Smooth muscle cell (in vitro differentiated cells): ENCODE measurements around the gene ZFP64. TPM values are rescaled to one million over a fixed set of nuclear protein-coding genes. Genes with fewer than 3 reads are reported as not detected.

Source experiments
- DNase-seq: peaks from one replicate; lab custom pipeline; 2025; ENCODE audit not compliant: unreplicated experiment; lab: John Stamatoyannopoulos, UW
- H2AFZ ChIP-seq: fragments of 200-600 bp; sonication (generic); 2 replicates; pipeline ENCODE4 v1.6.0; 2016; ENCODE audit warnings: antibody characterized with exemption, low read depth, mild to moderate bottlenecking
- H3F3A ChIP-seq: fragments of 200-600 bp; sonication (generic); 2 replicates; pipeline ENCODE4 v1.6.0; 2017; ENCODE audit warnings: antibody characterized with exemption, low read depth
- H3K27ac ChIP-seq: fragments of 200-600 bp; sonication (generic); 2 replicates; pipeline ENCODE4 v1.5.1; 2016; ENCODE audit warnings: low read depth, mild to moderate bottlenecking
- H3K27me3 ChIP-seq: fragments of 200-600 bp; sonication (generic); 2 replicates; pipeline ENCODE4 v1.6.1; 2016; ENCODE audit warnings: low read depth, mild to moderate bottlenecking
- H3K36me3 ChIP-seq: fragments of 200-600 bp; sonication (generic); 2 replicates; pipeline ENCODE4 v1.5.1; 2016; ENCODE audit warnings: low read depth
- H3K4me1 ChIP-seq: fragments of 200-600 bp; sonication (generic); 2 replicates; pipeline ENCODE4 v1.5.1; 2016; ENCODE audit warnings: low read depth
- H3K4me2 ChIP-seq: fragments of 200-600 bp; sonication (generic); 2 replicates; pipeline ENCODE4 v1.6.0; 2016; ENCODE audit warnings: mild to moderate bottlenecking
- H3K4me3 ChIP-seq: fragments of 200-600 bp; sonication (generic); 2 replicates; pipeline ENCODE4 v1.5.1; 2016; ENCODE audit warnings: mild to moderate bottlenecking
- H3K79me2 ChIP-seq: fragments of 200-600 bp; sonication (generic); 2 replicates; pipeline ENCODE4 v1.6.0; 2016; ENCODE audit warnings: low read depth, mild to moderate bottlenecking
- H3K9ac ChIP-seq: fragments of 200-600 bp; sonication (generic); 2 replicates; pipeline ENCODE4 v1.6.0; 2016; ENCODE audit warnings: low read depth
- H3K9me3 ChIP-seq: fragments of 200-600 bp; sonication (generic); replicated peaks from 2 replicates; pipeline ENCODE4 v1.5.1; 2016; ENCODE audit warnings: low read depth
- H4K20me1 ChIP-seq: fragments of 200-600 bp; sonication (generic); 2 replicates; pipeline ENCODE4 v1.6.0; 2016; ENCODE audit warnings: low read depth
- CTCF ChIP-seq: fragments of 200-600 bp; sonication (generic); IDR thresholded peaks from 2 replicates; pipeline ENCODE4 v1.5.1; 2017; ENCODE audit warnings: borderline replicate concordance, mild to moderate bottlenecking, antibody characterized with exemption; ENCODE audit not compliant: insufficient read depth, poor library complexity, severe bottlenecking
- WGBS: methylation state at CpG from one replicate; pipeline ENCODE4 v1.1.7; 2016; ENCODE audit warnings: low lambda C conversion rate; 5-methylcytosine and 5-hydroxymethylcytosine counted together
- polyA plus RNA-seq: library from polyadenylated mRNA; unstranded; fragments of >200 nt; fragmentation: Nextera tagmentation; extraction: Ambion mirVana; gene quantifications from 2 replicates; pipeline ENCODE4 v1.2.1, GENCODE V29; 2016
- total RNA-seq: library from RNA; depleted of rRNA; stranded (reverse); fragments of >200 nt; gene quantifications from 2 replicates; pipeline ENCODE4 v1.2.3, GENCODE V29; 2014

Gene ZFP64
- total and polyA plus RNA-seq, 2 experiments from 2014 or later, result 8.6 to 19.8 TPM

DNA sequence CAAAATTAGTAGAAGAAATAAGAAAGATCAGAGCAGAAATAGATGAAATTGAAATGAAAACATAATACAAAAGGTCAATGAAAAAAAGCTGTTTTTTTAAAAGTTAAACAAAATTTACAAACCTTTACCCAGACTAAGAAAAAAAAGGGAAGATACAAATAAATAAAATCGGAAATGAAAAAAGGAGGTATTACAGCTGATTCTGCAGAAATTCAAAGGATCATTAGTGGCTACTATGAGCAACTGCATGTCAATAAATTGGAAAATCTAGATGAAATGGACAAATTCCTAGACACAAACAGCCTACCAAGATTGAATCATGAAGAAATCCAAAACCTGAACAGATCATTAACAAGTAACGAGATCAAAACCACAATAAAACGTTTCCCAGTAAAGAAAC is 59.2 kb downstream of the ZFP64 start:
- H4K20me1 ChIP-seq, result no peaks in the 10 kb centered on the region
- H3K27ac ChIP-seq, result no peak overlapping the region
- no peaks in the 10 kb centered on the region for H3K79me2 ChIP-seq
- H3K9ac ChIP-seq, result no peak overlapping the region
- no peaks in the 10 kb centered on the region for H3F3A ChIP-seq
- no peak for DNase-seq
- H2AFZ ChIP-seq, result no peak overlapping the region
- no peaks in the 10 kb centered on the region for H3K36me3 ChIP-seq
- H3K4me1 ChIP-seq, result no peaks in the 10 kb centered on the region
- no peak for TF ChIP-seq CTCF
- WGBS, result 95% methylated on average over 3 of the region's 3 CpGs
- H3K9me3 ChIP-seq, result peaks cover 8% of the 10 kb centered on the region
- H3K4me2 ChIP-seq, result no peak overlapping the region
- no peak overlapping the region for H3K4me3 ChIP-seq
- no peaks in the 10 kb centered on the region for H3K27me3 ChIP-seq

DNA sequence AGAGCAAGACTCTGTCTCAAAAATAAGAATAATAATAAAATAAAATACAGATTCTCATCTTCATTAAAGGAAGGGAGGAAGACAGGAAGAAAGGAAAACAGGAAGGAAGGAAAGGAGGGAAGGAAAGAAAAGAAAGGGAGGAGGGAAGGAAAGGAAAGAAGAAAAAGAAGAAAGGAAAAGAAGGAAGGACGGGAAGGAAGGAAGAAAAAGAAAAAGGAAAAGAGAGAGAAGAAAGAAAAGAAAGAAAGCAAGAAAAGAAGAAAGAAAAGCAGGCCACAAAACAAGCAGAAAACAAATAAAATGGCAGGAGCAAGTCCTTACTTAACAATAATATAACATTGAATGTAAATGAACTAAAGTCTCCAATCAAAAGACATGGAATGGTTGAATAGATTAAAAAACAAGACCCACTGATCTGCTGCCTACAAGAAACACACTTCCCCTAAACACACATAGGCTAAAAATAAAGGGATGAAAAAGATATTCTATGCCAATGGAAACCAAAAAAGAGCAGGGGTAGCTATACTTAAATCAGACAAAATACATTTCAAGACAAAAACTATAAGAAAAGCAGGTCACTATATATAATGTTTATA is 60.4 kb downstream of the ZFP64 start:
- no peak for DNase-seq
- Histone ChIP-seq H3K4me2 (no peak overlapping the region), H2AFZ (no peak overlapping the region), H3K9ac (no peak overlapping the region), H3K79me2 (no peaks in the 10 kb centered on the region), H3K27me3 (no peaks in the 10 kb centered on the region), H4K20me1 (no peaks in the 10 kb centered on the region), H3K9me3 (peaks cover 8% of the 10 kb centered on the region), H3K4me3 (no peak overlapping the region), H3F3A (no peaks in the 10 kb centered on the region), H3K36me3 (no peaks in the 10 kb centered on the region), H3K27ac (no peak overlapping the region), H3K4me1 (no peaks in the 10 kb centered on the region)
- 82% methylated on average over 1 of the region's 1 CpG for WGBS
- no peak for TF ChIP-seq CTCF

DNA sequence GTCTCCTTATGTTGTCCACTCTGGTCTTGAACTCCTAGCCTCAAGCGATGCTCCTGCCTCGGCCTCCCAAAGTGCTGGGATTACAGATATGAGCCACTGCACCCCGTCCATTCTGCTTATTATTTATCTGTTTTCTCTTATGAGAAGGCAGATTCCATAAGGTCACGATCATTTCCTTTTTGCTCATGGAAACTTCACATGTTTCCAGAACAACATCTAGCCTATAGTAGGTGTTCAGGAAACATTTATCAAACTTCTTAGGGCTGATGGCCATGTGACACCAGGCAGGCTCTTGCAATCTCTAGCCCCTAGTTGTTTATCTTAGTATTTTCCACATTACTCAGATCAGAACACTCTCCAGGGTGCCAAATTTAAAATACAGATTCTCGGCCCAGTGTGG is 61.2 kb downstream of the ZFP64 start:
- H3K36me3 ChIP-seq, result no peaks in the 10 kb centered on the region
- WGBS, result 93% methylated on average over 5 of the region's 5 CpGs
- DNase-seq, result no peak
- H3K4me3 ChIP-seq, result no peak overlapping the region
- TF ChIP-seq CTCF, result no peak
- H3K9ac ChIP-seq, result no peak overlapping the region
- no peaks in the 10 kb centered on the region for H3K4me1 ChIP-seq
- no peaks in the 10 kb centered on the region for H3K27me3 ChIP-seq
- no peak overlapping the region for H3K4me2 ChIP-seq
- no peaks in the 10 kb centered on the region for H4K20me1 ChIP-seq
- peaks cover 8% of the 10 kb centered on the region for H3K9me3 ChIP-seq
- H3F3A ChIP-seq, result no peaks in the 10 kb centered on the region
- no peaks in the 10 kb centered on the region for H3K79me2 ChIP-seq
- no peak overlapping the region for H3K27ac ChIP-seq
- no peak overlapping the region for H2AFZ ChIP-seq

- no peaks in the 10 kb centered on the region for H3K27me3 ChIP-seq
- H3K27ac ChIP-seq, result no peak overlapping the region
- no peaks in the 10 kb centered on the region for H4K20me1 ChIP-seq
- no peaks in the 10 kb centered on the region for H3F3A ChIP-seq
- no peak for DNase-seq
- no peak overlapping the region for H3K4me3 ChIP-seq
- H3K9ac ChIP-seq, result no peak overlapping the region
- no peaks in the 10 kb centered on the region for H3K79me2 ChIP-seq
- H3K36me3 ChIP-seq, result no peaks in the 10 kb centered on the region
- H3K4me1 ChIP-seq, result no peaks in the 10 kb centered on the region
- H3K4me2 ChIP-seq, result no peak overlapping the region
- WGBS, result 90% methylated on average over 5 of the region's 5 CpGs
- no peak for TF ChIP-seq CTCF
- no peak overlapping the region for H2AFZ ChIP-seq
- H3K9me3 ChIP-seq, result peaks cover 8% of the 10 kb centered on the region
Measured at GRCh38 chr20:52129611-52130010, 62.0 kb downstream of the ZFP64 start.
